Stimulated activated naive CD4-positive, alpha-beta T cell treated with Interleukin-2 at 50 U/mL for 16 hours (primary cell): Measurements from ENCODE around the gene LRRTM4.
"Not testable (repeated sequence)": the region's sequence is repeated elsewhere in the genome, so short reads cannot be mapped to it uniquely, and the experiment has no call there.

Source experiments
- DNase-seq: peaks from one replicate; lab custom pipeline; 2025; lab: John Stamatoyannopoulos, UW

Gene LRRTM4

DNA sequence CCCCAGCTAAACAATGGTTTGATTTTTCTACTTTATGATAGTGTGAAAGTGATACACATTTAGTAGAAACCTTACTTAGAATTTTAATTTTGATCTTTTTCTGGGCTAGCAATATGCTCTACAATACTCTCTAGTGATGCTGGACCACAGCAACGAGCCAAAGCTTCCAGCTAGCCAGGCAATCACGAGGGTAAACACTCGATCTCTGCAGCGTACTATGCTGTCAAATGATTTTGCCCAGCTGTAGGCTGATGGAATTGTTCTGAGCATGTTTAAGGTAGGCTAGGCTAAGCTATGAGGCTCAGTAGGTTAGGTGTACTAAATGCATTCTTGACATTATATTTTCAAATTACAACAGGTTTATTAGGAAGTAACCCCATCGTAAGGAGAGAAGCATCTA is 207.5 kb downstream of the LRRTM4 start:
- DNase-seq: no peak

- DNase-seq: no peak
Observed at GRCh38 chr2:77310416-77310815, 211.8 kb downstream of the LRRTM4 start.

- DNase-seq: no peak
Observed at GRCh38 chr2:77309725-77310124, 212.5 kb downstream of the LRRTM4 start.

DNA sequence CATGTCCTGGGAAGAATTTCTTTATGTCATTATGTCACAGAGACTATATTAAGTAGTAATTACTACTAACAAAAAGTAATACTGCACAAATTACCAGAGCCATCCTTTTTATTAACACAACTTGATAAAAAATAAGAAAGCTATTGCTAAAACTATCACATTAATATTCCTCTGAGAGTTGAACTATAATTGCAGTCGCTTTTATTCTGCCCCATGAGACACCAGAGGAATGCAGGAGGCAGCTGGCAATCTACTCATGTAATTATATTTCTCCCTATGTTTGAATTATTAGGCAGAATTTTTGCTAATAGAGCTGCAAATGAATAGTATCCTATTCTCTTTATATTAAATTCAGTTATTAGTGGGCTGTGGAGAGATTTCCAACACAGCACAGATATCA is 220.7 kb downstream of the LRRTM4 start:
- DNase-seq: no peak

DNA sequence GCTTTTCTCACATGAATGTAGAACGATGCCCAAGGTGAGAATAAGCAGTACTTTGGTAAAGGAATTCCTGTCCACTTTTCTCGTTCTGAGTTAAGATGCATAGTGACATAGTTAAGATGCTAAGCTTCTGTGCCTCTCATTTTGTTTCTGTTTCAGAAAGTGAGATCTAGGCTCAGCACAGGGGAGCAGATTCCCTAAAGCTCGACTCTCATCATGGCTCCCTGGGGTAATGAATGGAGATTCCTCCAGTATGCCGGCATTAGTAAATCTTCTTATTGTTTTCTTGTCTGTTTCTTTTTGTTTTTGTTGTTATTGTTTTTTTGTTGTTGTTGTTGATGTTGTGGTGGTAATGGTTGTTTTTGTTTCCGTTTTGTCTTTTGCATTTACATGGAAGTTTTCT is 225.4 kb downstream of the LRRTM4 start:
- DNase-seq: no peak

- no peak for DNase-seq
Observed at GRCh38 chr2:77294474-77294873, 227.7 kb downstream of the LRRTM4 start.

GRCh38 chr2:77284353-77284752 is 237.8 kb downstream of the LRRTM4 start:
- DNase-seq: no peak

- DNase-seq: no peak
Observed at GRCh38 chr2:77271262-77271661, 250.9 kb downstream of the LRRTM4 start.

DNA sequence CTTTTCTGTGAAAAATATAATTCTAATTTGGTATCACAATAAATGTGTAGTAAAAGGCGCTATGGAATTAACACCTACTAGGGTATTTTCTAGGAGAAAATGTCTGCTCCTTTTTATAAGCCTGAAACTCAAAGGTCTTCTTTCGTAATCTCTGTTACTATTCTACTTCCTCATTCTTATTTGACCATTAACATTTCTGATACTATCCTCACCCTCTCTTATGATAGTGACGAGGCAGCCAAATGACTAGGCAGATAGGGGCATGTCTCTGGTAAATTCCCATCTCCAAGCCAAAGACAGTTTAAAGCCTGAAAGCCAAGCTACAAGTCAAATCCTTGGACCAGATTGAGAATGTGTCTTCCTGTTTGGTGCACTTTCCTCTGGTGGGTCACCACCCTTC is 251.7 kb downstream of the LRRTM4 start:
- DNase-seq: no peak

DNA sequence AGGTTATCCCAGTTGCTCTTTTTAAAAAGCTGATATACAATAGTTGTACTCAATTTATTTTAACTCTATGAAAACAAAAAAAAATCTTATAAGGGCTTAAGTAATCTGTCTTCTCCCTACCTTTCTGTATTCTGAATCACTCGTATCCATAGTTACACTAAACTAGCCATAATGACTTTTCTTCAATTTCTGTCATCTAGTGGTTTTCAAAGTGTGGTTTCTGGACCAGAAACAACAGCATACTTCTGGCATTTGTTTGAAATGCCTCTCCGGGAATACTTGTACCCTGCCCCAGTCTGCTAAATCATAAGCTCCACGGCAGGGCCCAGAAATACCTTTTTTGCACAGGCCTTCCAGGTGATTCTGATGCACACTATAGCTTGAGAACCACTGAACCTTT is 253.6 kb downstream of the LRRTM4 start:
- DNase-seq: no peak

DNA sequence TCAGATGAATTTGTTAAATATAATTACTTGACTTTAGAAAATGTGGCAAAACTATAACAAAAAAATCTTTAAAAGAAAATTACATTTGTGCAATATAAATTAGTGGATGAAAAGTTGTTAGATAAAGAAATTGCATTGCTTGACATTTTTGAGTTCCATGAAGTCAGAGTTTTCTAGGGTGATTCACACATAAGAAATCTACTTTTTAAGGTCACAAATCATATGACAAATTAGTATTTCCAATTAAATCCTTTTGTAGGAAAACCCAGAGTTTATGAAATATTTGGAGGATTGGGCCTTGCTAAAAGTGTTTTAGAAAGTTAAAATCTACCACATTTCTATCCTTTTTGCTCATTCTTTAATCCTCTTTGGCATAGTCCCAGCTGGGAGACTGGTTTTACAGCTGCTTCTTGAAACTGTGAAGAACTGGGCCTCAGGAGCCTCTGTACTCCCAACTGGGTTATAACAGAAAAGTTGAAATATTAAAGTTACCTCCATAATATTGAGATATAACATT is 289.2 kb downstream of the LRRTM4 start:
- DNase-seq: no peak

GRCh38 chr2:77228391-77228790 is 293.8 kb downstream of the LRRTM4 start:
- no peak for DNase-seq

GRCh38 chr2:77210725-77211124 is 311.5 kb downstream of the LRRTM4 start:
- no peak for DNase-seq

DNA sequence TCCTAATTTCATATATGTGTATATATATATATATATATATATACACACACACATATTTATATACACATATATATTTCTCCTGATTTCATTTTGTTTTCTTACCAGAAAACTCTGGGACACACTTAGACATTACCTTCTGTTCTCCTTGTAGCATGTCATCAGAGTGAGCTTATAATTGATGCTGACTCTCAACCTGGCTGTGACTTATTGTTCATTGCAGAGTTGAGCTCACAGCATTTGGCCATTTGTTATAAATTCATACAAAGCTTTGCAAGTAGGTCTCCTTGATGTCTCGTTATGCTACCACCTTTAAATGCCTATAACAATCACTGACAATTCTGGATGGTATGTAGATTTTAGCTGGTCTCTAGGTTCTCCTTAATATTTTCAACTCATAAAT is 314.8 kb downstream of the LRRTM4 start:
- no peak for DNase-seq

DNA sequence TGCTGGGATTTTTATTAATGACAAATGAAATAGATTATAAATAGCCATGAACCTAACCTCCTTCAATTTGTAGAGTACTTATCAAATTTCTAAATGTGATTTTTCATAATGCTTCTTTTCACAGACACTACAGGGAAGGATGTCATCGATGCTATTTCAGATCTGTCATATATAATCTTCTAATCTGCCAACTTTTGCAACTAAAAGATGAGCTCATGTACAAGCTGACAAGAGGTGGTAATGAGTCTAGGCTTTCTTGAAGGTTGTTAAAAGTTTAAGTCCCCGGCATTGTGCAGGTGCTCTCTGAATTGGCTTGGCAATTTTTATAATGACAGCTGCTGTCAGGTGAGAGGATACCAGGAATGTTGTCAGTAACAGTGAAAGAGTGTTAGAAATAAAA is 320.4 kb downstream of the LRRTM4 start:
- no peak for DNase-seq

- DNase-seq: no peak
Observed at GRCh38 chr2:77199411-77199810, 322.8 kb downstream of the LRRTM4 start.

DNA sequence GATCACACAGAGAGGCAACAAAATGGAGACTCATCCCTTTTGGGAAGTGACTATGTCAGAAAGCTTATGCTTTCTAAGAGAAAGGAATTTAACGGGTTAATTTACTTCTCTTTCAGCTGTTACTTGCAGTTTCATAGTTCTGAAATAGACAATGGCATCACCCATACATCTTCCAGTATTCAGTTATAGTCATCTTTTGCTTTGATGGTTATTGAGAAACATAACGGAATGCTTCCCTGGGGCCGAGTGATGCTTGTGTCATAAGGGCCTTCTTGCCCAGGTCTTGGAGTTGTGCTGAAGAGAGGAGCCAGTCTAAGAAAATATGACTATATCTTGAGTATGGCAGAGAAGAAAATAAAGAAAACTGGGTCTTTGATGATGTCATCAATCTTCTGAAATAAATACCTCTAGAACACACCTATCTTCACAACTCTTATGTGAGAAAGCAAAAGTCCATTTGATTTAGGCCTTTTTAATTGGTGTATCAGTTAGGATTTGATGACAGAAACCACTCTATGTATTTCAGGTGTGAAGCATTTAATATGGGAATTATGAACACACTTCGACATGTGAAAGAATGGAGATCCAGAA is 328.2 kb downstream of the LRRTM4 start:
- DNase-seq: no peak

- no peak for DNase-seq
Observed at GRCh38 chr2:77192811-77193289, 329.3 kb downstream of the LRRTM4 start.

DNA sequence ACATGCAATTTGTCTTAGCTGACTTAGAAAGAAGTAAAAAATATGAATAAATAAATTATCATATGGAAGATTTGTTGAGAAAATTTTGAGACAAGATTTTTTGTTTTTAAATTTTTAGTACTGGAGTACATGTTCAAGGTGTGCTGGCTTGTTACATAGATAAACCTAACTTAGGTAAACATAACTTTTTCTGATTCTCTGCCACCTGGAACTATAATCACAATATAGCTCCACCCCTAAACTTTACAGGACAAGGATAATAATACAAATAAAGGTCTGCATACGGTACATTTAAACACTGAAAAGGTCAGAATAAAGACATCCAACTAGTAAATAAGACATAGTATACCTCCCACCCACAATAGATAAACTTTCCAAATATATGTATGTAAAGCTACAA is 330.5 kb downstream of the LRRTM4 start:
- DNase-seq: no peak

GRCh38 chr2:77190721-77191346 is 331.3 kb downstream of the LRRTM4 start:
- no peak for DNase-seq

- no peak for DNase-seq
Observed at GRCh38 chr2:77185052-77185451, 337.1 kb downstream of the LRRTM4 start.

- DNase-seq: no peak
Observed at GRCh38 chr2:77179297-77179696, 342.9 kb downstream of the LRRTM4 start.

DNA sequence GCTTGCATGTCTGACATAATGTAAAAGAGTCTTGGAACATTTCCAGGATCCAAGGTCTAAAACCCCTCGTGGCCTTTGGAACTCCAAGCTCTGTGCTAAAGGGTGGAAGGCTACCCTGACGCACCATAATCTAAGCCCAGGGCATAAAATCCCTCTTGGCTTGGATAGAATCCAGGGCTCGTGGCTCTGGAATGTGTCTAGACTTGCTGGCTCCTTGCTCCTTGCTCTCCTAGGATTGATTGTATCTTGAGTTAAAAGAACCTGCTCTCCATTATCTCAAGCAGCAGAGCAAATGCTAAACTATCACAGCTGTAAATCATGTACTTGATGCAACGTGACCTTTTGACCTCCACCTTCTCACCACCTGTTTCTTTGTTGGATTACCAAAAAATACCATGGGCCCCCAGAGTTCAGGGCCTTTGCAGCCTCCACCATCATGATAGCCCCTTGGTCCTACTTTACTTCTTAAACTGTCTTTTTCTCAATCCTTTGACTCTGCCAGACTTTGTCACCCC is 346.9 kb downstream of the LRRTM4 start:
- not testable (repeated sequence) for DNase-seq

DNA sequence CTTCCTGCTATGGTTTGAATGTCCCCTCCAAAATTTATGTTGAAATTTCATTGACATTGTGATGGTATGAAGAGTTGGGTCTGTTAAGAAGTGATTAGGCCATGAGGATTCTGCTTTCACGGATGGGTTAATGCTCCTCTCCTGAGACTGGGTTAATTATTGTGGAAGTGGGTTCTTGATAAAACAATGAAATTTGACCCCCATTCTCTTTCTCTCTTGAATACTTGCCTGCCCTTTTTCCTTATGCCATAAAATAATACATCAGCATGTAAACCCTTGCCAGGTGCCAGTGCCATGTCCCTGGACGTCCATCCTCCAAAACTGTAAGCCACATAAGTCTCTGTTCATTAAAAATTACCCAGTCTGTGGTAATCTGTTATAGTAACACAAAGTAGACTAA is 352.8 kb downstream of the LRRTM4 start:
- DNase-seq: no peak
